ENCODE data around the gene MEDAG.

Gene MEDAG

GRCh38 chr13:30873499-30873898 lies 32.6 kb upstream of the MEDAG start:
- no peak for DNase-seq

- DNase-seq, result no peak
Measured at GRCh38 chr13:30874111-30874510, 32.0 kb upstream of the MEDAG start.

DNA sequence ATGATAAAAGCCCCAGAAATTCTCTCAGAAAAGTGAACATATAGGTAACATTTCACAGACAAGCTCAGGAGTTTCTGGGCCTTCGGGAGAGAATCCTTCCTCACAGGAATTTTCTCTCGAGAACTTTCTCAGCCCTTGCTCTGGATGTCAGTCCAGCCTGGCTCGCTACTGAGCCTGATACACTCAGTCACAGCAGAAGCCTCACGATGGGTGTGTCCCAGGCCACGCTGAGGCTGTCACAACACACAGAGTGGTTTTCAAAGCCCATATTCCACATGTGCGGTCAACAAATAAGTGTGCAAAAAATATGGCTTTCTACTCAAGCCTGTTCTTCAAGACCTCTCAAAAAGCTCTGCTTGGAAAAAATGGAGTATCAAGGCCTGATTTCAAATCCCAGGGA lies 31.5 kb upstream of the MEDAG start:
- DNase-seq, result no peak

DNA sequence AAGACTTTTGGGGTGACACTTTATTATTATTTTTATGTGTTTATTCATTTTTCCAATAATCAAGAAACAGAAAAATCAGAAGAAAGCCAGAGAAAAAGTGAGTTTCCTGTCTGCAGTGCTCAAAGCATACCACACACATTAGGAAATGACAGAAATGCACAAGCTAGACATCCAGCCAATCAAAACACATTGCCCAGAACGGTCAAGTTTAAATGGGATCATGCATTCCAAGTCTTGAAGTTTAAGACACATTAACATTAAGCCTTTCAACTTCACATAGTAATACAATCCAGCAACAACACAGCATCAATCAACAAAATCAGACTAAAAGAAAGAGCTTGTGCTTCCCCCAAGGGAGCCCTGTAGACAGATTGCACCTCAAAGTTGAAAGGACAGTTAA lies 28.7 kb upstream of the MEDAG start:
- no peak for DNase-seq

- no peak for DNase-seq
Measured at GRCh38 chr13:30880151-30880855, 25.8 kb upstream of the MEDAG start.

DNA sequence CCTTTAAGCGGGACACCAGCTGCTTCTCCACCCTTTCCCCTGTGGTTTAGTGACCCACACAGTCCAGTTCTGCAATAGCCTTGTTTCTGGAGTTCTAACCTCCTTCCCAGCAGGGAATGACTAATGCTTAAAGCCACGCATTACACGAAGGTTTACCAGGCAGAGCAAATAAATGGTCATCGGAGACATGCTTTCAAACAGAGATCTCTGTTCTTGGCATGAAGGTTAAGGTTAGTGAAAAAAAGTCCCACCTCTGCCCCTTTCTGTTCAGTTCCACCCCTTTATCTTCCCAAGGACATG lies 25.3 kb upstream of the MEDAG start:
- DNase-seq, result no peak

GRCh38 chr13:30881191-30881651 lies 24.9 kb upstream of the MEDAG start:
- no peak for DNase-seq

DNA sequence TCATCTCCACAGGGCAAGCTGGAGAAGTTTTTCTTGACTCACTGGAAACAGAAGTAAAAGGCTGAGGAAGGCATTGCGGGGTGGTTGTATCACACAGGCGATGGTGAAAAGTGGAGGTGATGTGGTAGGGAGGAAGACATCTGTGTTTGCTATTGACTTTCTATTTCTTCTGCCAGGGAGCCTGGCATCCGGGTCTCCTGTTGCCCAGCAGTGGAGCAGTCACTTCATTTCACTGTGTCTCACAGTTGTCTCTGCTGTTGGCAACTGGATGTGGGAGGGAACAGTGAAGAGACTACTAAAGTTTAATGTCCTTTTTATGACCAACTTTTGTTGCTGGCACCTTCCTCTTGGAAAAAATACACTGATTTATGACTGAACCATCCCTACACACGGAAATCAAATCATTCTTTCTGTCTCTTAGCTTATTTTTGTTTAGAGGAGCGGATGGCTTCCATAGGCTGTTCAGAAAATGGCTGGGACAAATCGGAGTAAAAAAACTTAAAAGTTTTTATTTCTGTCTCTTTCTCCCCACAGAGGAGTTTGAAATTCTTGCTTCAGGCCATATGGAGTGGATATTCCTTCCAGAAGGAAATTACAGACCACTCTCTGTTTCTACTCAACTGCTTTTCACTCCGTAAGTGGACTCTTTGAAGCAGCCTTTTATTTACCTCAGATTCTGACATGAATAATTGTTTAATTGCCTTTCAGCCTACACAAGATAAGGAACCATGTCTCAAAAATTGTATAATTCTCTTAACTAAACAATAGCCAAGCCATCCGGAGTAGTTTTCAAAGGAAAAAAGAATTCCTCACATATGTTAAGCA lies 23.8 kb upstream of the MEDAG start:
- no peak for DNase-seq

- no peak for DNase-seq
Measured at GRCh38 chr13:30882996-30883766, 22.9 kb upstream of the MEDAG start.

- no peak for DNase-seq
Measured at GRCh38 chr13:30884543-30884942, 21.5 kb upstream of the MEDAG start.

GRCh38 chr13:30889196-30889690 lies 16.8 kb upstream of the MEDAG start:
- DNase-seq, result no peak

DNA sequence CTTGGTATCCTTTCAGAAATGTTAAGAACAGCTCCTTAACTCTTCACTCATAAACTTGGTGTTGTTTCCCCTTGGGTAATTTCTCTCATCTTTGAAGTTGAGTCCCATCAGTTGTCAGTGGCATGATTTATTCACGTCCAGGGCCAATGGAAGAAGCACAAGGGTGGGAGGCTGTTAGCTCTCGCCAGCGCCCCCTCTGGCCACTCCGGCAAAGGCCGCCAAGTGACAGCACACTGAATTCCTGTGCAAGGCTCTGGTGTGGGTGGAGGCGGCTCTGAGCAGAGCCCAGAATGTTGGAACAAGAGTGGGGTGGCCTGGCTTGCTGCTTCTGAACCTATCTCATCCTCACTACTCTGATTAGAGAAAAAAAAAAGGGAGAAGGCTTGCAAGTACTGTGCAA lies 13.1 kb upstream of the MEDAG start:
- DNase-seq, result peak; percentile 11

DNA sequence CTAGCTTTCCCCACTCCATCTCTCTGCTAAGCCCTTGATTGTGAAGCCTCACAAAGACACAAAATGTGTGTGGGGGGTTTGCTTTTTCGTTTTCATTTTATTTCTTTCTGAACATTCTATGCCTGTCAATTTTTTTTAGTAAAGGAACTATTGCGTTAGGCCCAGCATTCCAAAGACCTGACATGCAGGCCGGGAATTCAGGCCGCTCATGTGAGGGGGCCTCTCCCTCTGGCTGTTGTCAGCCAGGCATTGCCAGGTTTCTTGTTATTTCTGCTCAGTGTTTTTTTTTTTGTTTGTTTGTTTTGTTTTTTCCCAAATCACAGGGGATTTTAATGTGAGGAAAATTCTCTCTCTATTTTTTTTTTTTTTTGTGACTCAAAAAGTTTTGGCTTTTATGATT lies 10.3 kb upstream of the MEDAG start:
- DNase-seq, result no peak

GRCh38 chr13:30898070-30898469 lies 8.0 kb upstream of the MEDAG start:
- no peak for DNase-seq

DNA sequence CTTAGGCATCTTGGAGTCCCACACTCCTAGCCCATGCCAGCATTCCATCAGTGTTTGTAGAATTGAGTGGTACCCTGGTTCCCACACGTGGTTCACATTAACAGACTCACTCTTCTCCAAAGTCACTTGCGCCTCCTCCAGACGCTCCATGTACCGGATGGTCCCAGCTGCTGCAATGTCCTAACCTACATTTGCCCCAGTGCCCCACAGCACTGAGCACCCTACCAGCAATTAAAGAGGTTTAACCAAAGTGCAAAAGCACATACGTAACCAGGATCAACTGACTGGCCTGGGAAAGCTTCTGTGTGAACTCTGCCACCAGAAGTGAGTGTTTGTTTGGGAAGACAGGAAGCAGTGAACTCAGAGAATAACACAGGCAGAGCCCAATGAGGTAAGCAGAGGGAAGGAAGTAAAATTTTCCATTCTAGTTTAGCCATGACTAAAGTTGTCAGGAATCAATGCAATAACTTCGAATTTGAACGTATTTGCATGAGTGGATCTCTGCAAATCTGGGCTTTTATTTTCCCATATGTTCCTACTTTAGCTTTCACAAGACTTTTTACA lies 7.3 kb upstream of the MEDAG start:
- DNase-seq, result peak; percentile 7

GRCh38 chr13:30900436-30900835 lies 5.6 kb upstream of the MEDAG start:
- no peak for DNase-seq

DNA sequence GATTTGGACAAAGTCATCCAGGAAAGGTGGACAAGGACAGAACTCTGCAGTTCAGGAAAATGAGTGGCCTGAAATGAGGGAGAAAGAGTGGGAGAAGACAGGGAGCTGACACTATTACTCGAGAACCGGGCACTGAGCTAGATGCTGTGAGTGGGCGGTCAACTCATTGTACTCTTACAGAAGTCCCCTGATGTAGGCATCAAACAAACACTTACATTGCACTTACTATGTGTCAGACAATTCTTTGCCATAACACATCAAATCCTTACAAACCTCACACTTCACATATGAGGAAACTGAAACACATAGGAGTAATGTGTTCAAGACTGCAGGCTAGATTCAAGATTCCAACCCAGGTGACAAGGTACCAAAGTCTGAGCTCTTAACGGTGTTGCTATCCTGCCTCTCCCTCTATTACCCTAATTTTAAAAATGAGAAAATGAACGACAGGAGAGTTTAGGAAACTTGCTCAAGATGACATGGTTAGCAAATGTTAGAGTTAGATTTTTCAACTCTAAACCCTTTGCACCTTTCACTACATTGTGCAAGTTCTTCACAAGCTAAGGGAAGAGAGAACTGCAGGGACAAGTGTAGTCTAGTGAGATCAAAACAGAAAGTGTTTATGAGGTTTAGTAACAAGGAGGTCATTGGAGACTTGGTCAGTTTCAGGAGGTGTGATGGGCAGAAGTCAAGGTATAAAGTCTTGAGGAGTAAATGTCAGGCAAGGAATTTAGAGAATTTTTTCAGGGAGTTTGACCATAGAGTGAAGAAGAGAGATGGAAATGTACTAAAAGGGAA lies 4.9 kb upstream of the MEDAG start:
- DNase-seq, result no peak

DNA sequence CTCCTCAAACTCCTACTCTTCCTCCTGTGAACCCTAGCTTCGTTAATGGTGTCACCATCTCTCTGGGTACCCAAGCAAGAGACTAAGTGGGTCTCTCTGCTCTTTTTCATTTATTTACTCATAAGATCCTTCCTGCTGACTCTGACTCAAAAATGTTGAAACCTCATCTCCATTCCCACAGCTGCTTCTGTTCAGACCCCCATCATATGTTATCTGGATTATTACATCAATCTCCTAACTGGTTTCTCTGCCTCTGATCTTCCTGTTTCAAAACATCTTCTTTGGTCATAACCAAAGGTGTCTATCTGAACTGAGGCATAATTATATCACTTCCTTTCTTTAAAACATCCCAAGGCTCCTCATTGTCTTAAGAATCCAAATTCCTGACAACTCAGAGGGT lies 2.0 kb upstream of the MEDAG start:
- no peak for DNase-seq

DNA sequence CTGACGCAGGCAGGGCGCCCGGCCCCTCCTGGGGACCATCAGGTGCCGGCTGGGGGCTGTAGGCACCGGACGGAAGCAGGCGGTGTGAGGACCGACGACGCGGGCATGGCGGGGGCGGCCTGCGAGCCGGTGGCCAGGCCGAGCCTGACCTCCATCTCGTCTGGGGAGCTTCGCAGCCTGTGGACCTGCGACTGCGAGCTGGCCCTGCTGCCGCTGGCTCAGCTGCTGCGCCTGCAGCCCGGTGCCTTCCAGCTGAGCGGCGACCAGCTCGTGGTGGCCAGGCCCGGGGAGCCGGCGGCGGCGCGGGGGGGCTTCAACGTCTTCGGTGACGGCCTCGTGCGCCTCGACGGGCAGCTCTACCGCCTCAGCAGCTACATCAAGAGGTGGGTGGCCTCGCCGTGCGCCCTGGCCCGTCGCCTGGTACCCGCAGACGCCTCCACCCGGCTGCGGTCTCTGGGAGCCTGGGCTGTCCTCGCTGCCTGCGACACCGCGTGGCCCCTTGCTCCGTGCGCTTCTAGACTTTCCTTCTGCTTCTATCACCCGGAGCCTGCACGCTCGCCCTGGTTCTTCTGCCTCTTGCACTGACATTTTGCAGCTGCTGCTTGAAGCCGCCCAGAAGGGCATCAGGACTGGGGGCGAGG lies 460 bp downstream of the MEDAG start:
- no peak for DNase-seq

- DNase-seq, result no peak
Measured at GRCh38 chr13:30907121-30907861, 1.2 kb downstream of the MEDAG start.

DNA sequence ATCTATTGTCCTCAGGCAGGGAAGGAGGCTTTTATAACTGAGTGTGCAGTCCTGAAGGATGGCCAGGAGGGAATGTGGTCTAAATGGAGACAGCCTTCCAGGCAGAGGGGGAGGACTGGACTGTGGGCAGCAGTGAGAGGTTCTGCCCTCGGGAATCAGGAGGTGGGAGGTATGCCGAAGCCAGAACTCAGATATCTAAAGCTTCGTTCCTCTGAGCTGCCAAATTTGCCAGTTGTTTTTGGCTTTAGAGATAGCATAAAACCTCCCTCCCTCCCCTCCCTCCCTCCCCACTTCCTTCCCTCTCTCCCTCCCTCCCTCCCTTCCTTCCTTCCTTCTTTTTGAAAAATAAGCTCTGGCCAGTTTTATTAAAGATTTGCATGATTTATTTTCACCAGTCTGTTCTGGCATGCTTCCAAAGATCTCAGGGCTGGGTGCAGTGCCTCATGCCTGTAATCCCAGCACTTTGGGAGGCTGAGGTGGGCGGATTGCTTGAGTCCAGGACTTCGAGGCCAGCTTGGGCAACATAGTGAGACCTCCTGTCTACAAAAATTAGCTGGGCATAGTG lies 2.4 kb downstream of the MEDAG start:
- no peak for DNase-seq

All from activated CD4-positive, alpha-beta T cell treated with anti-CD3 and anti-CD28 coated beads, Interleukin-10, Interleukin-2, amounts not matched to agents 100 ng/mL and 50 ng/mL, durations not matched to agents 16 hours and 8 hours (primary cell).